Loucy (cell line): ENCODE results near the gene MPI.
A peak's percentile ranks its signal among the peaks of the same experiment; 100 is the strongest.

Experiments
- H2AFZ ChIP-seq: fragments of 200-600 bp; sonication (generic); 2 replicates; pipeline ENCODE4 v1.6.0; 2016; ENCODE audit warnings: antibody characterized with exemption, mild to moderate bottlenecking, low read length, moderate library complexity
- H3F3A ChIP-seq: fragments of 200-600 bp; 2 replicates; pipeline ENCODE4 v1.6.0; 2016; ENCODE audit warnings: antibody characterized with exemption, low read depth, mild to moderate bottlenecking
- H3K27me3 ChIP-seq: fragments of 200-600 bp; sonication (generic); 2 replicates; pipeline ENCODE4 v1.6.1; 2014; ENCODE audit warnings: low read length, mild to moderate bottlenecking; ENCODE audit not compliant: insufficient read depth, poor library complexity, severe bottlenecking
- H3K36me3 ChIP-seq: fragments of 200-600 bp; sonication (generic); 2 replicates; pipeline ENCODE4 v1.6.1; 2016; ENCODE audit warnings: low read length; ENCODE audit not compliant: insufficient read depth
- H3K4me1 ChIP-seq: fragments of 200-600 bp; sonication (generic); 2 replicates; pipeline ENCODE4 v1.5.1; 2014; ENCODE audit warnings: low read length, mild to moderate bottlenecking; ENCODE audit not compliant: insufficient read depth, poor library complexity, severe bottlenecking
- H3K4me2 ChIP-seq: fragments of 200-600 bp; sonication (generic); 2 replicates; pipeline ENCODE4 v1.6.0; 2014; ENCODE audit warnings: antibody characterized with exemption, low read length, low read depth, mild to moderate bottlenecking; ENCODE audit not compliant: poor library complexity, severe bottlenecking
- H3K4me3 ChIP-seq: fragments of 200-600 bp; sonication (generic); 2 replicates; pipeline ENCODE4 v1.5.1; 2014; ENCODE audit warnings: low read length, mild to moderate bottlenecking, mixed read lengths; ENCODE audit not compliant: poor library complexity, severe bottlenecking
- H3K79me2 ChIP-seq: fragments of 200-600 bp; sonication (generic); 2 replicates; pipeline ENCODE4 v1.6.1; 2014; ENCODE audit warnings: low read length; ENCODE audit not compliant: insufficient read depth
- H3K9ac ChIP-seq: fragments of 200-600 bp; sonication (generic); 2 replicates; pipeline ENCODE4 v1.6.0; 2014; ENCODE audit warnings: mild to moderate bottlenecking, low read depth, low read length, moderate library complexity; ENCODE audit not compliant: poor library complexity, severe bottlenecking
- H3K9me2 ChIP-seq: fragments of 200-600 bp; sonication (generic); replicated peaks from 2 replicates; pipeline ENCODE4 v1.6.1; 2016; ENCODE audit warnings: low read depth, low read length, mixed read lengths
- H3K9me3 ChIP-seq: fragments of 200-600 bp; sonication (generic); 2 replicates; pipeline ENCODE4 v1.6.1; 2014; ENCODE audit warnings: mild to moderate bottlenecking, antibody characterized with exemption, low read length, low read depth; ENCODE audit not compliant: insufficient read depth
- H4K20me1 ChIP-seq: fragments of 200-600 bp; sonication (generic); 2 replicates; pipeline ENCODE4 v1.6.0; 2014; ENCODE audit warnings: antibody characterized with exemption, low read length, mild to moderate bottlenecking; ENCODE audit not compliant: insufficient read depth, poor library complexity, severe bottlenecking
- CTCF ChIP-seq: fragments of 200-600 bp; sonication (generic); conservative IDR thresholded peaks from 2 replicates; pipeline ENCODE4 v1.5.1; 2014; ENCODE audit warnings: mild to moderate bottlenecking, antibody characterized with exemption, low read length
- EZH2phosphoT487 ChIP-seq: fragments of 200-600 bp; IDR thresholded peaks from 2 replicates; pipeline ENCODE4 v1.6.1; 2018; ENCODE audit warnings: antibody characterized with exemption, mild to moderate bottlenecking, moderate library complexity, borderline replicate concordance

Gene MPI

DNA sequence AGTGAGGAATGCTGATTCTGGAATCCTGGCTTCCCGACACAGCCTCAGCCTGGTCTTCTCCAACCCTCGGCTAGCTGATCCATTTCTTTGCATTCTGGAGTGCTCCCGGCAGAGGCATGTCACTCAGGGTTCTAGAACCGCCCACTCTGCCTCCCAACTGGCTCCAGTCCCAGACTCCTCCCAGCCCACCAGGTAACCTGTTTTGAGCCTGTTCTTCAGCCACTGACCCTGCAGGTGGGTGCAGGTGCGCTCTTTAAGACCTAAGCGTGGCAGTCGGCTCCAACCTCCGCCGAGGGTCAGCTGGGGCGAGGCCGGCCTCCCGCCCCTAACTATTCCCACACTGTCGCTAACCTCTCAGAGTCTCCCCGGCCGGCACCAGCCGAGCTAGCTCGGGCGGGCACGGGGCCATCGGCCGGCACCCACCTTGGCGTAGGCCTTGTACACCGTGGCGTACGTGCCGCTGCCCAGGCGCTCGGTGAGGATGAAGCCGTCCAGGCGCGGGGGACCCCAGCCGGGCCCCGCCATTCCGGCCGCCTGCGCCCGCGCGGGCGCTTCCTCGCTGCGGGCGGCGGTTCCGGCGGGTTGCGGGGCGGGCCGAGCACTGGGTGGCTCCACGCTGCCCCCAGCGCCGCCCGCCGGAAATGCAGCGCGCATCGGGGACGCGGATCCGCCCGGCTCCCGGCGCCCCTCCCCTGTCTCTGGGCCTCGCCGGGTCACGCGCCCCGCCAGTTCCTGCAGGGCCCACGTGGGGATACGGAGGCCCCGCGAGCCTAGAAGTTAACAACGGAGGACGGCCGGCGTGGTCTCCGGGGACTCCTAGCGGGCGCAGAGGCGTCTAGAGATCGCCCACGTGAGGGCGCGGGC lies 47.0 kb upstream of the MPI start, which contains the start of gene ULK3:
ULK3 (minus strand) TSS at position 576 of the 864 bp plus-strand sequence; CDS start at position 525, 51 bp downstream.
- peaks cover 21% of the 10 kb centered on the region for H3K79me2 ChIP-seq
- peak within 1 kb of the TSS; percentile 92 for H3K9ac ChIP-seq
- no peaks in the 10 kb centered on the region; the same call in 1 of the 2 replicates for H3F3A ChIP-seq
- H3K9me3 ChIP-seq = no peaks in the 10 kb centered on the region
- peak within 1 kb of the TSS; percentile 91 for H3K4me2 ChIP-seq
- H4K20me1 ChIP-seq = peaks cover 3% of the 10 kb centered on the region
- no peaks in the 10 kb centered on the region for H3K27me3 ChIP-seq
- peak; percentile 56 for TF ChIP-seq CTCF
- TF ChIP-seq EZH2phosphoT487 = no peak
- H2AFZ ChIP-seq = peak within 1 kb of the TSS; percentile 94
- H3K4me1 ChIP-seq = peaks cover 40% of the 10 kb centered on the region
- peak within 1 kb of the TSS; percentile 94 for H3K4me3 ChIP-seq
- H3K36me3 ChIP-seq = peaks cover 11% of the 10 kb centered on the region; the same call in 1 of the 2 replicates
- no peaks in the 10 kb centered on the region for H3K9me2 ChIP-seq

DNA sequence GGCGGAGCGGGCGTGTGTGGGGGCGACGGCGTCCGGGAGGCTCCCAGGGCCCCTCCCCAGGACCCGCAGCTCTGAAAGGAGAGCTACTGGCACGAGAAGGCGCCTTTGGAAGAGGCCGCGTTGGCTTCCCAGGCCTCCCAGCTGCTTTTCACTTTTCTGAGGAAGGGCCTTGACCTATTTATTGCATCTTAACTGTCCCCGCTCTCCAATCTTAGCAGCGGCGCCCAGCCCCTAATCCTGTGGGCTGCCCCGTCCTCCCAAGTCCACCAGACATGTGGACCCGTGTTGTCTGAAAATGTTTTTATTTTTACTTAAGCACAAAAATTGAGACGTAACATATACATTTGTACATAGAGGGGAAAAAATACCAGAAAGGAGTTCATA lies 46.4 kb upstream of the MPI start:
- Histone ChIP-seq H2AFZ (peak overlapping the region; percentile 58), H3K9me2 (no peaks in the 10 kb centered on the region), H3K4me2 (peak overlapping the region; percentile 91), H3K4me3 (peak overlapping the region; percentile 94), H3K9me3 (no peaks in the 10 kb centered on the region), H3K9ac (peak overlapping the region; percentile 85), H3K4me1 (peaks cover 40% of the 10 kb centered on the region), H3K36me3 (peaks cover 17% of the 10 kb centered on the region; the same call in 1 of the 2 replicates), H3K27me3 (no peaks in the 10 kb centered on the region), H4K20me1 (peaks cover 3% of the 10 kb centered on the region), H3K79me2 (peaks cover 21% of the 10 kb centered on the region), H3F3A (no peaks in the 10 kb centered on the region; the same call in 1 of the 2 replicates)
- TF ChIP-seq EZH2phosphoT487 = no peak
- TF ChIP-seq CTCF = peak; percentile 39; the same call in 1 of the 2 replicates

DNA sequence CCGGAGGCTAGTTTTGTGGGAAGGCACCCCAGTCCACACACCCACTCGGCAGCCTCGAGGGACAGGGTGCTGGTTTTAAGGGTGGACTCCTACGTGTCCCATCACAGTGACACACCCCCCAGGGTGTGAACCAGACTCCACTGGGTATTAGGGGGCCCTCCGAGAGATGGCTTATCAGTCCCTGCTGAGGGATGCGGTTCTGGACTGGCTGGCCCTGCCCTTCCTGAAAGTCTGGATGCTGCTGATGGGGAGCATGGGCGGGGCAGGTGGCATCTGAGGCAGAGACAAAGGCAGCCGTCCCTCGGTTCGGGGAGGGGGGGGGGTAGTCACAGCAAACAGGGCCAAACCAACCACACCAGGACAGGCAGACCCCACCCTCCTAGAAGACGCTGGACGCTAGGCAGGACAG lies 45.9 kb upstream of the MPI start:
- no peaks in the 10 kb centered on the region for H3K9me3 ChIP-seq
- peaks cover 21% of the 10 kb centered on the region for H3K79me2 ChIP-seq
- H3K9ac ChIP-seq = peak overlapping the region; percentile 85
- peaks cover 40% of the 10 kb centered on the region for H3K4me1 ChIP-seq
- H3K9me2 ChIP-seq = no peaks in the 10 kb centered on the region
- peaks cover 21% of the 10 kb centered on the region; the same call in 1 of the 2 replicates for H3K36me3 ChIP-seq
- H3F3A ChIP-seq = no peaks in the 10 kb centered on the region; the same call in 1 of the 2 replicates
- no peak overlapping the region for H2AFZ ChIP-seq
- H3K27me3 ChIP-seq = no peaks in the 10 kb centered on the region
- peaks cover 3% of the 10 kb centered on the region for H4K20me1 ChIP-seq
- H3K4me3 ChIP-seq = peak overlapping the region; percentile 94
- TF ChIP-seq CTCF (no peak), EZH2phosphoT487 (no peak)
- H3K4me2 ChIP-seq = peak overlapping the region; percentile 91
